Stimulated activated CD8-positive, alpha-beta memory T cell treated with anti-CD3 and anti-CD28 coated beads, Interleukin-7, amount 100 ng/mL, for 1 hour (primary cell): Measurements from ENCODE around the gene SUN1.

ENCODE experiments used
- DNase-seq, 2 donors: peaks; one replicate each; pipeline ENCODE4 v3.0.0-alpha.2; 2020; ENCODE audit warnings: low read depth in 2 of 2

SUN1 gene

GRCh38 chr7:876972-877311 is 44.7 kb downstream of the SUN1 start:
- no peak for DNase-seq

GRCh38 chr7:877312-878232 is 45.3 kb downstream of the SUN1 start:
- DNase-seq = no peak

- DNase-seq = no peak
Measured at GRCh38 chr7:879093-879492, 46.8 kb downstream of the SUN1 start.

- DNase-seq = no peak
Measured at GRCh38 chr7:879706-880105, 47.4 kb downstream of the SUN1 start.

- DNase-seq = no peak
Measured at GRCh38 chr7:880450-880849, 48.2 kb downstream of the SUN1 start.

GRCh38 chr7:881441-882234 is 49.4 kb downstream of the SUN1 start:
- no peak for DNase-seq

GRCh38 chr7:882336-883035 is 50.2 kb downstream of the SUN1 start:
- DNase-seq = no peak

- no peak for DNase-seq
Measured at GRCh38 chr7:883055-884021, 51.1 kb downstream of the SUN1 start.

- DNase-seq = no peak
Measured at GRCh38 chr7:884191-885003, 52.1 kb downstream of the SUN1 start.

GRCh38 chr7:885261-885892 is 53.1 kb downstream of the SUN1 start:
- no peak for DNase-seq

- DNase-seq = no peak
Measured at GRCh38 chr7:885893-886625, 53.8 kb downstream of the SUN1 start.

GRCh38 chr7:886626-887487 is 54.6 kb downstream of the SUN1 start:
- DNase-seq = no peak

GRCh38 chr7:887488-887820 is 55.2 kb downstream of the SUN1 start:
- DNase-seq = no peak

- no peak for DNase-seq
Measured at GRCh38 chr7:888081-889024, 56.1 kb downstream of the SUN1 start.

GRCh38 chr7:889025-889390 is 56.7 kb downstream of the SUN1 start:
- no peak for DNase-seq

- DNase-seq = no peak
Measured at GRCh38 chr7:889391-889790, 57.1 kb downstream of the SUN1 start.

- DNase-seq = no peak
Measured at GRCh38 chr7:890868-891267, 58.6 kb downstream of the SUN1 start.
